HG03097 (cell line): ENCODE results near the gene OR1E2.
"Not testable (repeated sequence)": the region's sequence is repeated elsewhere in the genome, so short reads cannot be mapped to it uniquely, and the experiment has no call there.

Experiments used
- ATAC-seq: cut with Tn5 transposase; IDR thresholded peaks from one replicate; pipeline ENCODE4 v1.9.1; 2021; ENCODE audit not compliant: unreplicated experiment, low FRiP score

OR1E2 gene

GRCh38 chr17:3400055-3400454, 33.6 kb downstream of the OR1E2 start:
- ATAC-seq = no peak

GRCh38 chr17:3398310-3398709, 35.3 kb downstream of the OR1E2 start, which contains the start of gene OR1E1:
TSS of gene OR1E1 (minus strand) at chr17:3398410. CDS start at chr17:3398410, 0 bp downstream.
- ATAC-seq = no peak

GRCh38 chr17:3397801-3398200, 35.8 kb downstream of the OR1E2 start:
- ATAC-seq = not testable (repeated sequence)

- no peak for ATAC-seq
Measured at GRCh38 chr17:3389791-3390190, 43.9 kb downstream of the OR1E2 start.

- ATAC-seq = no peak
Measured at GRCh38 chr17:3385869-3386816, 47.5 kb downstream of the OR1E2 start, which contains the start of gene OR3A2. TSS of gene OR3A2 (minus strand) at chr17:3386308.
